Measurements from ENCODE around the gene HSPBP1. TPM values are rescaled to one million over a fixed set of nuclear protein-coding genes. Genes with fewer than 3 reads are reported as not detected.
A peak's percentile ranks its signal among the peaks of the same experiment; 100 is the strongest.

HSPBP1 gene
- total and polyA plus RNA-seq, 9 of the 15 experiments (the other 6 are each of a cell fraction or from before 2014, with no cell fraction given): 0.83 to 81.3 (median 21.8) TPM

GRCh38 chr19:55229789-55230182 lies 50.1 kb downstream of the HSPBP1 start:
- intact Hi-C loops (cut with micrococcal nuclease): no loop called here
- Histone ChIP-seq H3K9ac (ENCODE audit: insufficient read depth in 1 of 2, low read depth in 2 of 2, low read length in 2 of 2) (no peak overlapping the region), H3K4me2 (ENCODE audit: insufficient read depth, low read length) (no peak overlapping the region), H3K36me3 (ENCODE audit: control insufficient read depth, insufficient read depth, low read length) (peaks cover 88% of the 10 kb centered on the region), H3K4me1 (replicated peaks in 1 of 2; ENCODE audit: control insufficient read depth in 2 of 2, insufficient read depth in 2 of 2, low read length in 2 of 2) (peaks cover 0 to 46% of the 10 kb centered on the region in 2 experiments; a peak in 1 of 5 replicates), H3K27ac (ENCODE audit: extremely low read depth, low read depth, low read length) (no peak overlapping the region), H3K9me3 (replicated peaks; ENCODE audit: control insufficient read depth, insufficient read depth, low read depth, low read length) (no peaks in the 10 kb centered on the region), H3K9me1 (ENCODE audit: control insufficient read depth, insufficient read depth, low read length) (peaks cover 3% of the 10 kb centered on the region), H3K27me3 (ENCODE audit: control insufficient read depth in 2 of 2, insufficient read depth in 2 of 2, low read length in 2 of 2) (no peaks in the 10 kb centered on the region), H3K79me2 (ENCODE audit: control insufficient read depth, insufficient read depth, low read length) (no peaks in the 10 kb centered on the region), H3K4me3 (no peak overlapping the region), H4K20me1 (replicated peaks; ENCODE audit: control insufficient read depth, insufficient read depth, low read length) (no peaks in the 10 kb centered on the region), H2AFZ (ENCODE audit: low read depth, low read length) (no peak overlapping the region)
- TSS peak; percentile 78 for BruUV-seq (replicated peaks)
- WGBS (ENCODE audit: insufficient coverage, low coverage, missing lambda C conversion rate): 85% methylated on average over 15 of the region's 17 CpGs
- POLR2A ChIA-PET: interaction anchor here (0.7 to 1.2 kb wide), 3 partner anchors 9 to 159 kb away, joined by 3 to 9 read pairs (median 6); no protein-coding TSS in a partner anchor
- ATAC-seq: no peak
- no peak for DNase-seq (ENCODE audit: extremely low read depth in 1 of 4, low spot score in 3 of 4)
- in situ Hi-C loops (cut with MboI): no loop called here
- TF ChIP-seq HDAC3 (IDR thresholded peaks at IDR 0.05; ENCODE audit: borderline replicate concordance, partially characterized antibody) (no peak), E2F6 (IDR thresholded peaks at IDR 0.05; ENCODE audit: borderline replicate concordance in 1 of 2, extremely low read depth in 1 of 2, insufficient read depth in 1 of 2, insufficient read length in 1 of 2, low read depth in 1 of 2, low read length in 1 of 2, poor library complexity in 1 of 2, severe bottlenecking in 1 of 2) (no peak), POLR2G (IDR thresholded peaks at IDR 0.05; ENCODE audit: low read depth, low read length) (peak; percentile 50; the same call in 1 of the 2 replicates)
- FAIRE-seq: no peak
- CTCF ChIA-PET (ENCODE audit: low intra/inter-chr PET ratio): no interaction called here
